ENCODE results near the gene ITGAX.

DNA sequence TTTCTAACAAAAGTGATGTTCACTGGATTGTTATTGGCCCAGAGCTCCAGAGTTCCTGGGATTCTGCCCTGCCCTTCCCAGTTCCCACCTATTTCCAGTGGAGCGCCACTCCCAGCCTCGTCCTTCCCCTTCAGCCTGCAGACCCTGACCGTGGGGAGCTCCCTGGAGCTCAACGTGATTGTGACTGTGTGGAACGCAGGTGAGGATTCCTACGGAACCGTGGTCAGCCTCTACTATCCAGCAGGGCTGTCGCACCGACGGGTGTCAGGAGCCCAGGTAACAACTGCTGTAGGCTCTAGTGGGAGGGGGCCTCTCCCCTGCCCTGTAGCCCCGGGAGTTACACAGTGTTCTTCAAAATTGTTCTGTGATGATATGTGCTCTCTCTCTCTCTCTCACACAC is 61.4 kb downstream of the ITGAX start:
- no peak for TF ChIP-seq POLR2AphosphoS5 (IDR thresholded peaks at IDR 0.05; ENCODE audit: low read depth)
- TF ChIP-seq, protein P1, sequence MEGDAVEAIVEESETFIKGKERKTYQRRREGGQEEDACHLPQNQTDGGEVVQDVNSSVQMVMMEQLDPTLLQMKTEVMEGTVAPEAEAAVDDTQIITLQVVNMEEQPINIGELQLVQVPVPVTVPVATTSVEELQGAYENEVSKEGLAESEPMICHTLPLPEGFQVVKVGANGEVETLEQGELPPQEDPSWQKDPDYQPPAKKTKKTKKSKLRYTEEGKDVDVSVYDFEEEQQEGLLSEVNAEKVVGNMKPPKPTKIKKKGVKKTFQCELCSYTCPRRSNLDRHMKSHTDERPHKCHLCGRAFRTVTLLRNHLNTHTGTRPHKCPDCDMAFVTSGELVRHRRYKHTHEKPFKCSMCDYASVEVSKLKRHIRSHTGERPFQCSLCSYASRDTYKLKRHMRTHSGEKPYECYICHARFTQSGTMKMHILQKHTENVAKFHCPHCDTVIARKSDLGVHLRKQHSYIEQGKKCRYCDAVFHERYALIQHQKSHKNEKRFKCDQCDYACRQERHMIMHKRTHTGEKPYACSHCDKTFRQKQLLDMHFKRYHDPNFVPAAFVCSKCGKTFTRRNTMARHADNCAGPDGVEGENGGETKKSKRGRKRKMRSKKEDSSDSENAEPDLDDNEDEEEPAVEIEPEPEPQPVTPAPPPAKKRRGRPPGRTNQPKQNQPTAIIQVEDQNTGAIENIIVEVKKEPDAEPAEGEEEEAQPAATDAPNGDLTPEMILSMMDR (IDR thresholded peaks at IDR 0.05; ENCODE audit: insufficient read depth, low read length) = no peak
